Neural progenitor cell (in vitro differentiated cells): Measurements from ENCODE around the gene SCAPER. TPM values are rescaled to one million over a fixed set of nuclear protein-coding genes. Genes with fewer than 3 reads are reported as not detected.

Source experiments
- DNase-seq: peaks from one replicate; pipeline ENCODE4 v3.0.0-alpha.2; 2016; ENCODE audit warnings: low spot score
- H2AFZ ChIP-seq: fragments of 200-600 bp; sonication (generic); replicated peaks from 2 replicates; pipeline ENCODE4 v1.6.1; 2016; ENCODE audit warnings: antibody characterized with exemption
- H3F3A ChIP-seq: fragments of 200-600 bp; sonication (generic); 2 replicates; pipeline ENCODE4 v1.6.1; 2016; ENCODE audit warnings: antibody characterized with exemption, low read depth
- H3K27ac ChIP-seq: fragments of 200-600 bp; sonication (generic); 2 replicates; pipeline ENCODE4 v1.5.1; 2016; ENCODE audit warnings: mild to moderate bottlenecking
- H3K27me3 ChIP-seq: fragments of 200-600 bp; sonication (generic); 2 replicates; pipeline ENCODE4 v1.6.1; 2016; ENCODE audit warnings: mild to moderate bottlenecking, moderate library complexity
- H3K36me3 ChIP-seq: fragments of 200-600 bp; sonication (generic); 2 replicates; pipeline ENCODE4 v1.5.1; 2016
- H3K4me1 ChIP-seq: fragments of 200-600 bp; sonication (generic); 2 replicates; pipeline ENCODE4 v1.6.1; 2016; ENCODE audit warnings: mixed run types
- H3K4me2 ChIP-seq: fragments of 200-600 bp; sonication (generic); 2 replicates; pipeline ENCODE4 v1.6.1; 2016
- H3K4me3 ChIP-seq: fragments of 200-600 bp; sonication (generic); 2 replicates; pipeline ENCODE4 v1.5.1; 2016
- H3K79me2 ChIP-seq: fragments of 200-600 bp; sonication (generic); 2 replicates; pipeline ENCODE4 v1.6.1; 2016; ENCODE audit warnings: low read depth
- H3K9ac ChIP-seq: fragments of 200-600 bp; sonication (generic); 2 replicates; pipeline ENCODE4 v1.6.1; 2016
- H3K9me3 ChIP-seq: fragments of 200-600 bp; sonication (generic); 2 replicates; pipeline ENCODE4 v1.5.1; 2016; ENCODE audit warnings: low read depth
- H4K20me1 ChIP-seq: fragments of 200-600 bp; sonication (generic); 2 replicates; pipeline ENCODE4 v1.6.1; 2016; ENCODE audit warnings: low read depth
- H3K27ac Mint-ChIP-seq: 3 replicates; pipeline ENCODE4 v1.8.0; 2021; ENCODE audit warnings: mixed read lengths
- H3K27me3 Mint-ChIP-seq: 2 replicates; pipeline ENCODE4 v1.8.0; 2022; ENCODE audit warnings: low read depth, mild to moderate bottlenecking, inconsistent platforms, moderate library complexity, mixed read lengths; ENCODE audit not compliant: insufficient read depth
- H3K36me3 Mint-ChIP-seq: 3 replicates; pipeline ENCODE4 v1.8.0; 2021; ENCODE audit warnings: mixed read lengths
- H3K4me1 Mint-ChIP-seq: 3 replicates; pipeline ENCODE4 v1.8.0; 2021; ENCODE audit warnings: mixed read lengths
- H3K4me3 Mint-ChIP-seq: 3 replicates; pipeline ENCODE4 v1.8.0; 2021; ENCODE audit warnings: mild to moderate bottlenecking, moderate library complexity, mixed read lengths
- H3K9me3 Mint-ChIP-seq: 3 replicates; pipeline ENCODE4 v1.8.0; 2020; ENCODE audit warnings: mixed read lengths
- EZH2 ChIP-seq: fragments of 200-600 bp; sonication (generic); IDR thresholded peaks from 2 replicates; pipeline ENCODE4 v1.6.1; 2017; ENCODE audit warnings: antibody characterized with exemption, mild to moderate bottlenecking, moderate library complexity
- EZH2phosphoT487 ChIP-seq: fragments of 200-600 bp; sonication (generic); IDR thresholded peaks from 2 replicates; pipeline ENCODE4 v1.6.1; 2017; ENCODE audit warnings: antibody characterized with exemption
- total RNA-seq: library from RNA; depleted of rRNA; stranded (reverse); fragments of >200 nt; gene quantifications from 2 replicates; pipeline ENCODE4 v1.2.3, GENCODE V29; 2015; ENCODE audit warnings: low replicate concordance
- TF ChIP-seq, protein P1 (sequence below): fragments of 200-600 bp; sonication (generic); IDR thresholded peaks from 2 replicates; pipeline ENCODE4 v1.5.1; 2017; ENCODE audit warnings: antibody characterized with exemption, mild to moderate bottlenecking

The SCAPER gene
- total RNA-seq, 1 donor from 2014 or later = 20.4 TPM

DNA sequence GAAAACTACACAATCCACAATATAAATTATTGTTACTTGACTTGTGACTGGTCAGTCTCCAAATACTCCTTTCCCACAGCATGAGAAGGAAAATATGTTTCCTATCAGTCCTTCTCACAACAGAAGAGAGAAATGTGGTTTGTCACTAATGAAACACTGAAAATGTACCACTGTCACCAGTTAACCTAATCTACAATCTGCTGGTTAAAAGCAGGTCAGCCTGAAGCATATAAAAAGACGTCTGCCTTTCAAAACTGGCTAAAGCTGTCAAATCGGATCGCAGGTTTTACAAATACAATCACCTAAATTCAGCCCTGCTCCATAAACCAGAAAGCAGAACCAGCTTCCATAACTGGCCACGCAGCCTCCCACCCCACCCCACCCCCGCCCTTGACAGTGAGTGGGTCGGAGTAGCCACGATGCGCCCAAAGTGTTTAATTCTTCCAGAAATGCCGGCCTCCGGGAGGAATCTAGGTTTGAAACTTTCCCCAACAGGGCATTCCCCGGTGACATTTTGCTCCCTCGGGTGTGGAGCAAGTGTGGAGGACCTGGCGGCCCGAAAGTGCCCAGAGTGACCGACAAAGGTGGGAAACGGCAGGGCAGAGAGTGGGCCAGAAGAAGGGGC is 594.6 kb downstream of the SCAPER start:
- peak overlapping the region; percentile 91 for H3K4me2 ChIP-seq
- peaks cover 5% of the 10 kb centered on the region for H3K4me1 ChIP-seq
- no peaks in the 10 kb centered on the region for H3K9me3 ChIP-seq
- H3K9ac ChIP-seq = peak overlapping the region; percentile 80
- no peaks in the 10 kb centered on the region for H3K27me3 ChIP-seq
- H3K36me3 ChIP-seq = no peaks in the 10 kb centered on the region
- TF ChIP-seq, protein P1, sequence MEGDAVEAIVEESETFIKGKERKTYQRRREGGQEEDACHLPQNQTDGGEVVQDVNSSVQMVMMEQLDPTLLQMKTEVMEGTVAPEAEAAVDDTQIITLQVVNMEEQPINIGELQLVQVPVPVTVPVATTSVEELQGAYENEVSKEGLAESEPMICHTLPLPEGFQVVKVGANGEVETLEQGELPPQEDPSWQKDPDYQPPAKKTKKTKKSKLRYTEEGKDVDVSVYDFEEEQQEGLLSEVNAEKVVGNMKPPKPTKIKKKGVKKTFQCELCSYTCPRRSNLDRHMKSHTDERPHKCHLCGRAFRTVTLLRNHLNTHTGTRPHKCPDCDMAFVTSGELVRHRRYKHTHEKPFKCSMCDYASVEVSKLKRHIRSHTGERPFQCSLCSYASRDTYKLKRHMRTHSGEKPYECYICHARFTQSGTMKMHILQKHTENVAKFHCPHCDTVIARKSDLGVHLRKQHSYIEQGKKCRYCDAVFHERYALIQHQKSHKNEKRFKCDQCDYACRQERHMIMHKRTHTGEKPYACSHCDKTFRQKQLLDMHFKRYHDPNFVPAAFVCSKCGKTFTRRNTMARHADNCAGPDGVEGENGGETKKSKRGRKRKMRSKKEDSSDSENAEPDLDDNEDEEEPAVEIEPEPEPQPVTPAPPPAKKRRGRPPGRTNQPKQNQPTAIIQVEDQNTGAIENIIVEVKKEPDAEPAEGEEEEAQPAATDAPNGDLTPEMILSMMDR = no peak
- no peak for TF ChIP-seq EZH2phosphoT487
- TF ChIP-seq EZH2 = no peak
- H3F3A ChIP-seq = no peaks in the 10 kb centered on the region
- Mint-ChIP-seq H3K36me3 (peaks cover 7% of the 10 kb centered on the region), H3K27ac (no peak overlapping the region), H3K4me3 (peak overlapping the region; percentile 93), H3K4me1 (peaks cover 10% of the 10 kb centered on the region), H3K27me3 (peaks cover 2% of the 10 kb centered on the region), H3K9me3 (no peaks in the 10 kb centered on the region)
- peak; percentile 36 for DNase-seq
- peak overlapping the region; percentile 80 for H2AFZ ChIP-seq
- H3K79me2 ChIP-seq = peaks cover 54% of the 10 kb centered on the region
- peaks cover 3% of the 10 kb centered on the region for H4K20me1 ChIP-seq
- H3K27ac ChIP-seq = no peak overlapping the region
- peak overlapping the region; percentile 80 for H3K4me3 ChIP-seq

DNA sequence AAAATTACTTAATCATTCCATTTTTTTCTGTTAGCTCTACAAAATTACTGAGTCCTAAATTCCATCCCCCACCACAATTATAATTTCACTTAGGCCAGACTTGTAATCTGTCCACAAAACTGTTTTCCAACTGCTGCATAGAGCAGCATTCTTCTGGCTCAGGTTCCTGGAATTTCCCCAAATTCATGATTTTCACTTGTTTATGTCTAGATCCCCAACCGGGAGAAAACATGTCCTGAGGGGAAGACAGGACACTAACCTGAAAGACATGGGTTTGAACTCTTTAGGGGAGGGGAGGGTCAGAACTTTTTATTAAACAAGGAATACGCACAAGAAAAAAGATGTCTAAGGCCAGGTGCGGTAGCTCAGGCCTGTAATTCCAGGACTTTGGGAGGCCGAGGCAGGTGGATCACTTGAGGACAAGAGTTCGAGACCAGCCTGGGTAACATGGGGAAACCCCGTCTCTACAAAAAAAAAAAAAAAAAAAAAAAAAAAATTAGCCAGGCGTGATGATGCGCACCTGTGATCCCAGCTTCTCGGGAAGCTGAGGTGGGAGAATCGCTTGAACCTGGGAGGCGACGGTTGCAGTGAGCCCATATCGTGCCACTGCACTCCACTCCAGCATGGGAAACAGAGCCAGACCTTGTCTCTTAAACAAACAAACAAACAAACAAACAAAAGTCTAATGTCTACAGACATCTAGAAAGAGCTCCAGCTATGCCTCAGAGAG is 595.4 kb downstream of the SCAPER start:
- H3K9me3 Mint-ChIP-seq = peaks cover 3% of the 10 kb centered on the region
- peaks cover 10% of the 10 kb centered on the region for H3K4me1 Mint-ChIP-seq
- no peak for DNase-seq
- H3K27ac Mint-ChIP-seq = no peak overlapping the region
- H2AFZ ChIP-seq = no peak overlapping the region
- peak overlapping the region; percentile 93 for H3K4me3 Mint-ChIP-seq
- peaks cover 2% of the 10 kb centered on the region for H3K27me3 Mint-ChIP-seq
- no peaks in the 10 kb centered on the region for H3K36me3 ChIP-seq
- peaks cover 10% of the 10 kb centered on the region for H3K36me3 Mint-ChIP-seq
- peaks cover 61% of the 10 kb centered on the region for H3K79me2 ChIP-seq
- no peaks in the 10 kb centered on the region for H3K9me3 ChIP-seq
- H3K4me2 ChIP-seq = peak overlapping the region; percentile 91
- no peaks in the 10 kb centered on the region for H3F3A ChIP-seq
- peak overlapping the region; percentile 80 for H3K4me3 ChIP-seq
- no peaks in the 10 kb centered on the region for H3K27me3 ChIP-seq
- no peak overlapping the region for H3K9ac ChIP-seq
- no peak overlapping the region for H3K27ac ChIP-seq
- H3K4me1 ChIP-seq = peaks cover 5% of the 10 kb centered on the region
- no peak for TF ChIP-seq EZH2phosphoT487
- no peak for TF ChIP-seq EZH2
- TF ChIP-seq, protein P1 = no peak
- H4K20me1 ChIP-seq = peaks cover 3% of the 10 kb centered on the region

DNA sequence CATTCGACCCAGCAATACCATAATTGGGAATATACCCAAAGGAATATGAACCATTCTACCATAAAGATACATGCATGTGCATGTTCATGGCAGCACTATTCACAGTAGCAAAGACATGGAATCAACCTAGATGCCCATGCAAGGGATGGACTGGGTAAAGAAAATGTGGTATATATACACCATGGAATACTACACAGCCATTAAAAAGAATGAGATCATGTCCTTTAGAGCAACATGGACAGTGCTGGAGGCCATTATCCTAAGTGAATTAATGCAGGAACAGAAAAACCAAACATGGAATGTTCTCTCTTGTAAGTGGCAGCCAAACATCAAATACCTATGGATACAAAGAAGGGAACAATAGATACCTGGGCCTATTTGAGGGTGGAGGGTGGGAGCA is 601.2 kb downstream of the SCAPER start:
- peaks cover 85% of the 10 kb centered on the region for H3K79me2 ChIP-seq
- TF ChIP-seq EZH2phosphoT487 (no peak), EZH2 (no peak)
- TF ChIP-seq, protein P1 = no peak

More for the DNA sequence above, 601.2 kb downstream of the SCAPER start:
- no peak overlapping the region for H3K4me3 ChIP-seq
- DNase-seq = no peak
- no peak overlapping the region for H2AFZ ChIP-seq
- Mint-ChIP-seq H3K27ac (no peak overlapping the region), H3K36me3 (peaks cover 8% of the 10 kb centered on the region), H3K27me3 (no peaks in the 10 kb centered on the region), H3K9me3 (peaks cover 3% of the 10 kb centered on the region), H3K4me3 (no peak overlapping the region), H3K4me1 (peaks cover 3% of the 10 kb centered on the region)
- no peaks in the 10 kb centered on the region for H3F3A ChIP-seq
- no peaks in the 10 kb centered on the region for H3K36me3 ChIP-seq
- H3K9me3 ChIP-seq = no peaks in the 10 kb centered on the region
- H3K4me1 ChIP-seq = peaks cover 10% of the 10 kb centered on the region
- H4K20me1 ChIP-seq = peaks cover 18% of the 10 kb centered on the region
- H3K27ac ChIP-seq = no peak overlapping the region
- H3K9ac ChIP-seq = no peak overlapping the region
- H3K4me2 ChIP-seq = no peak overlapping the region
- no peaks in the 10 kb centered on the region for H3K27me3 ChIP-seq
